ENCODE data around the gene THBD.
A peak's percentile ranks its signal among the peaks of the same experiment; 100 is the strongest.

The THBD gene

GRCh38 chr20:23071996-23072395 lies 22.5 kb upstream of the THBD start:
- Histone ChIP-seq H3K36me3 (ENCODE audit: control insufficient read depth, insufficient read depth, low read length) (no peaks in the 10 kb centered on the region), H3K4me1 (ENCODE audit: control insufficient read depth, insufficient read depth, low read length, poor library complexity, severe bottlenecking) (no peaks in the 10 kb centered on the region), H3K27ac (ENCODE audit: low read depth, low read length, severe bottlenecking) (no peak overlapping the region), H3K9me3 (ENCODE audit: control insufficient read depth, low read length) (no peaks in the 10 kb centered on the region), H3K4me3 (ENCODE audit: extremely low read depth, insufficient read depth, low read length, poor library complexity, severe bottlenecking) (no peak overlapping the region)
- 83 to 88% methylated on average over 1 of the region's 4 CpGs for WGBS, 2 experiments (ENCODE audit: insufficient coverage in 2 of 2)

GRCh38 chr20:23071398-23071797 lies 21.9 kb upstream of the THBD start:
- Histone ChIP-seq H3K4me3 (ENCODE audit: extremely low read depth, insufficient read depth, low read length, poor library complexity, severe bottlenecking) (no peak overlapping the region), H3K27ac (ENCODE audit: low read depth, low read length, severe bottlenecking) (no peak overlapping the region), H3K4me1 (ENCODE audit: control insufficient read depth, insufficient read depth, low read length, poor library complexity, severe bottlenecking) (no peaks in the 10 kb centered on the region), H3K9me3 (ENCODE audit: control insufficient read depth, low read length) (no peaks in the 10 kb centered on the region), H3K36me3 (ENCODE audit: control insufficient read depth, insufficient read depth, low read length) (no peaks in the 10 kb centered on the region)
- 100% methylated on average over 1 of the region's 3 CpGs; no CpG with 5 or more reads in 1 of the 2 experiments for WGBS, 2 experiments (ENCODE audit: insufficient coverage in 2 of 2)

DNA sequence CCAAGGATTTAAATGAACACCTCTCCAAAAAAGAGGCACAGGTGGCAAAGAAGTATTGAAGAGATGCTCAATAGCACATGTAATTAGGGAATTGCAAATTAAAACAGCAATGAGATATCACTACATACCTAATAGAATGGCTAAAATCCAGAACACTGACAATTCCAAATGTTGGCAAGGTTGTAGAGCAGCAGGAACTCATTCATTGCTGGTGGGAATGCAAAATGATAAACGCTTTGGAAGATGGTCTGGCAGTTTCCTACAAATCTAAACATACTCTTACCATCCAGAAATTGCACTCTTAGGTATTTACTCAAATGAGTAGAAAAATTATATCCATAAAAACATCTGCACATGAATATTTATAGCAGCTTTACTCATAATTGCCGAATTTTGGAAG lies 19.6 kb upstream of the THBD start:
- Histone ChIP-seq H3K4me1 (ENCODE audit: control insufficient read depth, insufficient read depth, low read length, poor library complexity, severe bottlenecking) (peaks cover 7% of the 10 kb centered on the region), H3K27ac (ENCODE audit: low read depth, low read length, severe bottlenecking) (no peak overlapping the region), H3K9me3 (ENCODE audit: control insufficient read depth, low read length) (no peaks in the 10 kb centered on the region), H3K4me3 (ENCODE audit: extremely low read depth, insufficient read depth, low read length, poor library complexity, severe bottlenecking) (no peak overlapping the region), H3K36me3 (ENCODE audit: control insufficient read depth, insufficient read depth, low read length) (no peaks in the 10 kb centered on the region)
- WGBS, 2 experiments (ENCODE audit: insufficient coverage in 2 of 2): no CpG with 5 or more reads among the region's 2 CpGs

GRCh38 chr20:23068283-23068682 lies 18.8 kb upstream of the THBD start:
- no peak overlapping the region for H3K4me3 ChIP-seq (ENCODE audit: extremely low read depth, insufficient read depth, low read length, poor library complexity, severe bottlenecking)
- no peaks in the 10 kb centered on the region for H3K36me3 ChIP-seq (ENCODE audit: control insufficient read depth, insufficient read depth, low read length)
- peaks cover 7% of the 10 kb centered on the region for H3K4me1 ChIP-seq (ENCODE audit: control insufficient read depth, insufficient read depth, low read length, poor library complexity, severe bottlenecking)
- H3K27ac ChIP-seq (ENCODE audit: low read depth, low read length, severe bottlenecking): no peak overlapping the region
- WGBS, 2 experiments (ENCODE audit: insufficient coverage in 2 of 2): no CpG with 5 or more reads among the region's 1 CpG
- H3K9me3 ChIP-seq (ENCODE audit: control insufficient read depth, low read length): no peaks in the 10 kb centered on the region

DNA sequence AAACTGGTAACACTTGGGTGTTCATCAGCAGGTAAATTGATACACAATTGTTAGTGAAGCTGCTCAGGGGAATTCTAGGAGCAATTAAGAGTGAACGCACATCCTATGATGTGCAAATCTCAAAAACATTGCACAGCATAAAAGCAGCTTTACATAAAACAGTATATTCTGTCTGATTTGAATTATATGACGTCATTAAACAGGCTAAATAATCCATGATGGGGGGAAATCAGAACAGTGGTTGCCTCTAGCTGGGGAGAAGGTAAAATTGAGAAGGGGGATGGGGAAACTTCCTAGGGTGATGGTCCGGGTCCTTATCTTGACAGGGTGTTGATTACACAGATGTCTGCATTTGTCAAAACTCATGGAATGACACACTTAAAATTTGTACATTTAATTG lies 17.3 kb upstream of the THBD start:
- Histone ChIP-seq H3K36me3 (ENCODE audit: control insufficient read depth, insufficient read depth, low read length) (no peaks in the 10 kb centered on the region), H3K4me3 (ENCODE audit: extremely low read depth, insufficient read depth, low read length, poor library complexity, severe bottlenecking) (no peak overlapping the region), H3K9me3 (ENCODE audit: control insufficient read depth, low read length) (no peaks in the 10 kb centered on the region), H3K27ac (ENCODE audit: low read depth, low read length, severe bottlenecking) (no peak overlapping the region), H3K4me1 (ENCODE audit: control insufficient read depth, insufficient read depth, low read length, poor library complexity, severe bottlenecking) (peaks cover 19% of the 10 kb centered on the region)
- WGBS, 2 experiments (ENCODE audit: insufficient coverage in 2 of 2): 100% methylated on average over 1 of the region's 3 CpGs; no CpG with 5 or more reads in 1 of the 2 experiments

- H3K9me3 ChIP-seq (ENCODE audit: control insufficient read depth, low read length): no peaks in the 10 kb centered on the region
- H3K4me3 ChIP-seq (ENCODE audit: extremely low read depth, insufficient read depth, low read length, poor library complexity, severe bottlenecking): no peak overlapping the region
- WGBS, 2 experiments (ENCODE audit: insufficient coverage in 2 of 2): 82 to 90% methylated on average over 4 to 7 of the region's 9 CpGs
- H3K27ac ChIP-seq (ENCODE audit: low read depth, low read length, severe bottlenecking): no peak overlapping the region
- H3K36me3 ChIP-seq (ENCODE audit: control insufficient read depth, insufficient read depth, low read length): no peaks in the 10 kb centered on the region
- H3K4me1 ChIP-seq (ENCODE audit: control insufficient read depth, insufficient read depth, low read length, poor library complexity, severe bottlenecking): peaks cover 32% of the 10 kb centered on the region
These were observed 16.1 kb upstream of the THBD start for GRCh38 chr20:23065266-23066201.

DNA sequence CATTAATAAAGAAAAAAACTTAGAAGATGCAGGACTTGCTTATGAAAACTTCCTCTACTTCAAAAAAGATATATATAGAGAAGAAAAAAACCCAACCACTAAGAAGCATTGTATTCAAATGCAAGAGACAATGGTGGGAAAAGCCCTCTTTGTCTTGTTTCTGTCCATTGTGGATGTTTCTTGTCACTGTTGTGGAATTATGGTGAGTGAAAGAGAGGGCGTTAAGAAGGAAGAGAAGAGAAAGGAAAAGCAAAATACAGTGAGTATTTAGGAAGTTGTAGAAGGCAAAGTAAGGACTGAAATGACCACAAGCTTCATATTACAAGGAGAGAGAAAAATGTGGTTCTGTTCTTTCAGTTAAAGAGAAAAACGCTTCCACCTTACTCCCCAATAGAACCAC lies 14.1 kb upstream of the THBD start:
- Histone ChIP-seq H3K27ac (ENCODE audit: low read depth, low read length, severe bottlenecking) (no peak overlapping the region), H3K9me3 (ENCODE audit: control insufficient read depth, low read length) (no peaks in the 10 kb centered on the region), H3K4me1 (ENCODE audit: control insufficient read depth, insufficient read depth, low read length, poor library complexity, severe bottlenecking) (peaks cover 42% of the 10 kb centered on the region), H3K4me3 (ENCODE audit: extremely low read depth, insufficient read depth, low read length, poor library complexity, severe bottlenecking) (no peak overlapping the region), H3K36me3 (ENCODE audit: control insufficient read depth, insufficient read depth, low read length) (no peaks in the 10 kb centered on the region)
- 60 to 63% methylated on average over 1 of the region's 2 CpGs for WGBS, 2 experiments (ENCODE audit: insufficient coverage in 2 of 2)

- no peak overlapping the region for H3K27ac ChIP-seq (ENCODE audit: low read depth, low read length, severe bottlenecking)
- no CpG with 5 or more reads among the region's 3 CpGs for WGBS, 2 experiments (ENCODE audit: insufficient coverage in 2 of 2)
- H3K9me3 ChIP-seq (ENCODE audit: control insufficient read depth, low read length): no peaks in the 10 kb centered on the region
- H3K4me3 ChIP-seq (ENCODE audit: extremely low read depth, insufficient read depth, low read length, poor library complexity, severe bottlenecking): no peak overlapping the region
- H3K36me3 ChIP-seq (ENCODE audit: control insufficient read depth, insufficient read depth, low read length): no peaks in the 10 kb centered on the region
- H3K4me1 ChIP-seq (ENCODE audit: control insufficient read depth, insufficient read depth, low read length, poor library complexity, severe bottlenecking): peaks cover 42% of the 10 kb centered on the region
These were observed 13.7 kb upstream of the THBD start for GRCh38 chr20:23063168-23063567.

- H3K9me3 ChIP-seq (ENCODE audit: control insufficient read depth, low read length): no peaks in the 10 kb centered on the region
- H3K4me3 ChIP-seq (ENCODE audit: extremely low read depth, insufficient read depth, low read length, poor library complexity, severe bottlenecking): no peak overlapping the region
- H3K36me3 ChIP-seq (ENCODE audit: control insufficient read depth, insufficient read depth, low read length): no peaks in the 10 kb centered on the region
- H3K4me1 ChIP-seq (ENCODE audit: control insufficient read depth, insufficient read depth, low read length, poor library complexity, severe bottlenecking): peaks cover 42% of the 10 kb centered on the region
- no peak overlapping the region for H3K27ac ChIP-seq (ENCODE audit: low read depth, low read length, severe bottlenecking)
These were observed 13.2 kb upstream of the THBD start for GRCh38 chr20:23062632-23063031.

DNA sequence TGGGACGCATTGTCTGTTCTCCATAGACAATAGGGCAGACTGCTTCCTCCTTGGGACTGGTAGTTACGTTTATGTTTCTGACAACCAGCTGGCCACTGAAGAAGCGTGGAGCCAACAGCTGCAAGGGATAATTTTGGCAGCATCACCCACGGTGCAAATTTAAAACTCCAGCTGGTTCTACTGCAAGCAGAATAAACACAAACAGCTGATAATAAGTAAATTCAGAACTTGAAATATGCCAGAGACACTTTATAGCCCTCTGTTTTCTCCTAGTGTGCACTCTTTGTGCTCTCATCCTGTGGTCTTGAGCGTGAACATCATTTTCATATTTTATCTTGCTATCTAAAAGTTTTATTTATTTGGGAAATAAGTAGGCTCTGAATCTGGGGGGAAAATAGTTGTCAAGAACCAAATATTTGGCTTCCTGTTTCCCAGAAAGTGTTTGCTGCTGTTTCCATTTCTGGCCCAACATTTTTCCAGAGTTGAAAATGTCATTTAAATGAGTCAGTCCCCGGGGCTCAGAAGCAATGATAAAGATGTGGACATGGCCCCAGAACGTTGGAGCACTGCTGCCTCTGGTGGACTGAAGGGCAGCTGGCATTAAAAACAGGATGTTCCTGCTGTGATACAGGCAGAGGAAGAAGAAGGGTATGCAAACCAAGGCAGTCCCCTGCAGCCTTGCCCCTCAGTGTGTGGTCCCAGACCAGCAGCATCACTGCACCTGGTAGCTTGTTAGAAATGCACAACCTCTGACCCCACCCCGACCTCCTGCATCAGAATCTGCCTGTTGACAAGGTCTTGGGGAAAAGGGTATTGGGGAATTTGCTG lies 12.5 kb upstream of the THBD start:
- Histone ChIP-seq H3K27ac (ENCODE audit: low read depth, low read length, severe bottlenecking) (peak overlapping the region; percentile 67), H3K9me3 (ENCODE audit: control insufficient read depth, low read length) (peaks cover under 1% of the 10 kb centered on the region), H3K36me3 (ENCODE audit: control insufficient read depth, insufficient read depth, low read length) (no peaks in the 10 kb centered on the region), H3K4me3 (ENCODE audit: extremely low read depth, insufficient read depth, low read length, poor library complexity, severe bottlenecking) (no peak overlapping the region), H3K4me1 (ENCODE audit: control insufficient read depth, insufficient read depth, low read length, poor library complexity, severe bottlenecking) (peaks cover 42% of the 10 kb centered on the region)
- WGBS, 2 experiments (ENCODE audit: insufficient coverage in 2 of 2): 60 to 65% methylated on average over 6 of the region's 8 CpGs
